ENCODE data around the gene MEIOB.
A peak's percentile ranks its signal among the peaks of the same experiment; 100 is the strongest.

- peak; percentile 40; the same call in 1 of the 2 replicates for TF ChIP-seq TAF1 (IDR thresholded peaks at IDR 0.05; ENCODE audit: low read depth, low read length)
- peak; percentile 80 for TF ChIP-seq POLR2AphosphoS5 (IDR thresholded peaks at IDR 0.05; ENCODE audit: low read depth, low read length)
- peak; percentile 74 for TF ChIP-seq POLR2A (IDR thresholded peaks at IDR 0.05; ENCODE audit: low read depth, low read length)
- no peak for TF ChIP-seq SPI1 (IDR thresholded peaks at IDR 0.05; ENCODE audit: low read depth, low read length)
Measured at GRCh38 chr16:1826691-1827573, 45.0 kb downstream of the MEIOB start, which contains the start of the genes FAHD1 and HAGH.
